NCI-H748 (cell line): Measurements from ENCODE around the gene P4HTM.
A peak's percentile ranks its signal among the peaks of the same experiment; 100 is the strongest.

Experiments
- DNase-seq: peaks from one replicate; lab custom pipeline; 2025; ENCODE audit not compliant: unreplicated experiment; lab: John Stamatoyannopoulos, UW

P4HTM gene, protein sequence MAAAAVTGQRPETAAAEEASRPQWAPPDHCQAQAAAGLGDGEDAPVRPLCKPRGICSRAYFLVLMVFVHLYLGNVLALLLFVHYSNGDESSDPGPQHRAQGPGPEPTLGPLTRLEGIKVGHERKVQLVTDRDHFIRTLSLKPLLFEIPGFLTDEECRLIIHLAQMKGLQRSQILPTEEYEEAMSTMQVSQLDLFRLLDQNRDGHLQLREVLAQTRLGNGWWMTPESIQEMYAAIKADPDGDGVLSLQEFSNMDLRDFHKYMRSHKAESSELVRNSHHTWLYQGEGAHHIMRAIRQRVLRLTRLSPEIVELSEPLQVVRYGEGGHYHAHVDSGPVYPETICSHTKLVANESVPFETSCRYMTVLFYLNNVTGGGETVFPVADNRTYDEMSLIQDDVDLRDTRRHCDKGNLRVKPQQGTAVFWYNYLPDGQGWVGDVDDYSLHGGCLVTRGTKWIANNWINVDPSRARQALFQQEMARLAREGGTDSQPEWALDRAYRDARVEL

DNA sequence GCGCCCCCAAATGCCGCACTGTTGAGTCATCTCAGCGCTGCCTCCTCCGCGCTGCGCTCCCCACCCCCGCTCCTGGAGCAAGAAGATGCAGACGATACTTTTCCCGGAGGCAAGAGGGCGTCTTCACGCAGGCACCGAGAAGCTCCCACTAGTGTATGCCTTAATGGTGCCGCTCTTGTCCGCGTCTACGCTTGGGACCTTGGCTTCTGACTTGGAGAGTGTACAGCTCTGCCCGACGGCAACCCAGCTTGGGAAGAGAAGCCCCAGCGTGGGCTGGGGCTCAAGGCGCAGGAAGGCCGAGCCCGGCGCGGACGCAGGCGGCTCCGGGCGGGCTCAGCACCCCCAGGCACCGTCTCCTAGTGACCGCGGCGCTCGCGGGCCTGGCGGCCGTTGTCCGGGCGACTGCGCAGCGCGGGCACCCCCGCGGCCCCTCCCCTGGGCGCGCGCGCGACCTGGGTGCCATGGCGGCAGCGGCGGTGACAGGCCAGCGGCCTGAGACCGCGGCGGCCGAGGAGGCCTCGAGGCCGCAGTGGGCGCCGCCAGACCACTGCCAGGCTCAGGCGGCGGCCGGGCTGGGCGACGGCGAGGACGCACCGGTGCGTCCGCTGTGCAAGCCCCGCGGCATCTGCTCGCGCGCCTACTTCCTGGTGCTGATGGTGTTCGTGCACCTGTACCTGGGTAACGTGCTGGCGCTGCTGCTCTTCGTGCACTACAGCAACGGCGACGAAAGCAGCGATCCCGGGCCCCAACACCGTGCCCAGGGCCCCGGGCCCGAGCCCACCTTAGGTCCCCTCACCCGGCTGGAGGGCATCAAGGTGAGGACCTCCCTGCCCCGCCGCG lies at the start of gene P4HTM:
Gene P4HTM (plus strand): TSS at position 446 of the 840 bp plus-strand sequence. CDS start 16 bp downstream, at position 462.
- peak; percentile 77 for DNase-seq

DNA sequence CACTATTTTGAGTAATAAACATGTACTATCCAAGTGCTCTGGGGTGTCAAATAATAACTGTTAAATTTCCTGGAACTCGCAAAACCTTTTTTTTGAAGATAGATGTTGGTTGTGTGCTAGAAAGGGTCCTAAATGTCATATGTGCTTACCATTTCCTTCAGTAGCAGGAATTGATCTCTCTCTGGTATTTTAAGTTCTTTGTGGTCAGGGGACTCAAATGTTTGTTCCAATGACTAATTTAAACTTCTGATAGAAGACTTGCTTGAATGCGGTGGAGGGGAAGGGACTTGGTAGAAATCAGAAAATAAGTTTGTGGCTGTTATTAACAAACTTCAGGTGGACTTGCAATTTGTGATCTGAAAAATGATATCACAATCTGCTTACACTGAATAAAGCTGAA lies 44.6 kb upstream of the P4HTM start:
- DNase-seq = no peak

DNA sequence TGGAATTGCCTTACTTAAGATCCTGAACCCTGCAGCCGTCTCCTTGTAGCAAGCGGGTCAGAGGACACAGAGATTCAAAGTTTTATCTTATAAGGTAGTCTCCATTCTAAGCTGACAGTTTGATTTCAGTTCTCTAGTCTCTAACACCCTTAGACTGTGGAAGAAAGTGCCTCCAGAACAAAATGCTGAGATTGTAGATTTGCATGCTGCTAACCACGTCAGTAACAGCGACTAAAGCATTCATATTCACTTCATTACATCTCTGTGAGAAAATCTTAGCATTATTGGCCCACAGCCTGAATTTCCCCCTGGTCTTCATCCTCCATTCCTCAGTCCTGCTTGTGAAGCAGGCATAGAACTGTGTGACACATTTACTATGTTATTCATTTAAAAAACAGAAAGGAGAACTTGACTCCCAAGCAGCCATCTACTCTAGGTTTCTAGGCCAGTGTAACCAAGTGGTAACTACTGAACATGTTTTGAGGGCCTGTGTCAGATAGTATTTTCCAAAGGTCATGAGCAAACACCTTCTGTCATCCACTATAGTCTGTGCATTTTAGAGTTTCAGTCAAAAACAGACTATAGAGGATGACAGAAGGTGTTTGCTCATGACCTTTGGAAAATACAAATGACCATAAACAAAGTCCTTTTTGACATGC lies 44.0 kb upstream of the P4HTM start:
- no peak for DNase-seq

DNA sequence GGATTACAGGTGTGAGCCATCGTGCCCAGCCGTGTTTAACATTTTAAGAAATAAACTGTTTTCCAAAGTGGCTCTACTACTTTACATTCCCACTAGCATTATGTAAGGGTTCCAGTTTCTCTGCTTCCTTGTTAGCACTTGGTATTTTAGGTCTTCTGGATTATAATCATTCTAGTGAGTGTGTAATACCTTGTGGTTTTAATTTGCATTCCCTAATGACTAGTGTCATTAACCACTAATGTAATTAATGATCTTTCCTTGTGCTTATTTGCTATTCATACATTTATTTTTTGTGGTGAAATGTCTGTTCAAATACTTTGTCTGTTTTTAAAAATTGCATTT lies 40.7 kb upstream of the P4HTM start:
- DNase-seq = no peak

DNA sequence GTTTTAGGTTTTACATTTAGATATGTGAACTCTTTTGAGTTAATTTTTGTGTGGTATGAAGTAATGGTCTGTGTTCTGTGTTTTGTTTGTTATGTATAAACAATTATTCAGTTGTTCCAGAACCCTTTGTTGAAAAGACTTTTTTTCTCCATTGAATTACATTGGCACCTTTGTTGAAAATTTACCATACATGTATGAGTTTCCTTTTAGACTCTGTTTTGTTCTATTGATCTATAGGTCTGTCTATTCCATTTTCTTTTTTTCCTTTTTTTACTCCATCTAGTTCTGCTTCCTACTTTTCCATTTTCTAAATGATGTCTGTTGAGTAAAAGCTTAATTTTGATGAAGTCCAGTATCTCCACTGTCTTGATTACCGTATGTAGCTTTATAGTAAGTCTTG lies 40.0 kb upstream of the P4HTM start:
- DNase-seq = no peak

DNA sequence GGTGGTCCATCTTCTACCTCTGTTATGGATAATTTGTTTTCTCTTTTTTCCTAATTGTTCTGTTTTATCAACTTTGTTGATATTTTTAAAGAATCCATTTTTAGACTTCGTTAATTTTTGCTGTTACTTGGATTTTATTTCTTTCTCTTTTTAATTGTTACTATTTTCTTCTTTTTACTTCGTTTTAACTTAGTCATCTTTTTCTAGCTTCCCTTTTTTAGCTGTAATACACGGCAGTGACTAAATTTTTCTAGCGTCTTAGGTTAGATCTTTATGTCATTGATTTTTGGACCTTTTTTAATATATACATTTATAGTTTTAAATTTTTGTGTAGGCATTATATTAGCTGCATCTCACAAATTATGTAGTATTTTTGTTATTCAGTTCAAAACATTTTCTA lies 38.3 kb upstream of the P4HTM start:
- DNase-seq = no peak

DNA sequence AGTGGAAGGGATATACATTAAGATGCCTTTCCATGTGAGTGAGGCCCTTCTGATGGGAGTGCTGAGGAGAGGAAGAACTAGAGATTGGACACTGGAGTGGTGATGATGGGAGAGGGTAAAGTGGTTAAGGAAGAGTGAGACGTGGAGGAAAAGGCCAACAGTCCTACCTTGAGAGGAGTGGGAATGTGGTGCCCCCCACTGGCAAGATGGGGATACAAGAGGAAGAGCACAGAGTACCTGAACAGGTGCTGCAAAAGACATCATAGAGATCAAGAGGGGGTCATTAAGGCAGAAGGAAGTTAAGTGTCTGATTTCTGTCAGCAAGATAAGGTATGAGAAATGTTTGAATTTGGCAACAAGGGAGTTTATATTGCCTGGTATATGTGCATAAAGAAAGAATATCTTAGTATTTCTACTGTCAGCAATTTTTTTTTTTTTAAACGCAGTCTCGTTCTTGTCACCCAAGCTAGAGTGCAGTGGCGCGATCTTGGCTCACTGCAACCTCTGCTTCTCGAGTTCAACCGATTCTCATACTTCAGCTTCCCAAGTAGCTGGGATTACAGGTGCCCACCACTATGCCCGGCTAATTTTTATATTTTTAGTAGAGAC lies 37.4 kb upstream of the P4HTM start:
- peak; percentile 33 for DNase-seq

DNA sequence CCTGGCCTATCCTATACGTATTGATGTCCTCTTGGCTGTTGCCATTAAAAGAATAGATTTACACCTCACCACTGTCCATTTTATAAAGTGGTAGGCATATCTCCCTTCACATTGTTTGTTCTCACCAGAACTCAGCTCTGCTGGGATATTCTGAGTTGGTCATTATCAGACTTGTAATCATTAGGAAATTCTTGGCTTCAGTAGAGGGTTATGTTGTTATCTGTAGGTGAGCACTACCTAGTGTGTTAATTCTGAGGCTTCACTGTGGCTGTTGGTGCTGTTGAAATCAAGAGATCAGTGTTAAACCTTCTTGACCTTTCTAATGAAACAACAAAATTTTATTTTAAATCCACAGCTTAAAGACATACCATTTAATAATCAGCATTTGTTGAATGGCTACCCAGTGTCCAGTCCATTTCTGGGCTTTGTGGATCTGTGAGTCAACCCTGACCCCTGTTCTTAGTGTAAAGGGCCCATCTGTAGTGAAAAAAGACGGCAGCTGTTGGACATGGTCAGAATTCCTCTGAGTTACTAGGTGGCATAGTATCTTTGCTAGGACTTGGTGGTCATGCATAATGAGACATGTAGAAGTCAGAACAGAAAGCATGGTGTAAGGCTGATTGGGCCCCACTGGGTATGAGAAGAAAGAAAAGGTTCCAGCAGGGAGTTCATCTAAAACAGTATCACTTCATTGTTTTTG lies 32.9 kb upstream of the P4HTM start:
- DNase-seq = no peak

DNA sequence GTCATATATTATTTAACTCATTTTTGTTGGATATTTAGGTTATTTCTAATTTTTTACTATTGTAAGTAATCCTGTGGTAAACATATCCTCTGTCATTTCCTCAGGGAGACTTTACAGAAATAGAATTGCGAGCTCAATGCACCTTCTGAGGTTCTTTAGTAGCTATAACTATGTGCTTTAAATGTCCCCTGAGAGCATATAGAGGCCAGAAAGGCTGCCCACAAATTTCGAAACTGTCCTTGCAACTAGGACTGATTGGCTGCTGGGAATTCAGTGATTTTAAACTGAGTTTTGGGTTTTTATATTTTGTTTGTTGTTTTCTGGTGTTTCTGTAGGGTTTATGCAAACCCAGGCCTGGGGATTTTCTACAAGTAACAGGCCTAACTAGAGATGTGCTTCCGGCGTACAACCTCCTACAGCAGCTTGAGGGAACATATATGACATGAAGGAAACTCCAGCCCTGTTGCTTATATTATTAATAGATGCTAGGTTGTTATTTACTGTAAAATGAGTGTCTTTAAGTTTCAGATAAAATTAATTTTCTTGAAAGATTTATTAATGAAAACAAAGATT lies 29.1 kb upstream of the P4HTM start:
- no peak for DNase-seq

DNA sequence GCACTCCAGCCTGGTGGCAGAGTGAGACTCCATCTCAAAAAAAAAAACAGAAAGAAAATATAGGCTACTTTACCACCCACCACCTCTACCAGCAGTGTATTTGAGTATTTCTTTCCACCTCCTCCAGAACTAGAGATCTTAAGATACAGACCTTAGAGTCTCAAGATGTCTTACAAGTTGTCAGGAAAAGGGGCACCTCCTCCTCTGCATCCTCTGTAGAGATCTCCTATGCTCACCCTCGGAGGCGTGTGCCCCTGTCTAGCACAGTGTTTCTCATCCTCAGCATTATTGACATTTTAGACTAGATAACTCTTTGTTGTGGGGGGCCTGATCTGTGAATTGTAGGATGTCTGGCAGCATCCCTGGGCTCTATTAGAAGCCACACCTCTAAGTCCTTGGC lies 27.7 kb upstream of the P4HTM start:
- DNase-seq = no peak

DNA sequence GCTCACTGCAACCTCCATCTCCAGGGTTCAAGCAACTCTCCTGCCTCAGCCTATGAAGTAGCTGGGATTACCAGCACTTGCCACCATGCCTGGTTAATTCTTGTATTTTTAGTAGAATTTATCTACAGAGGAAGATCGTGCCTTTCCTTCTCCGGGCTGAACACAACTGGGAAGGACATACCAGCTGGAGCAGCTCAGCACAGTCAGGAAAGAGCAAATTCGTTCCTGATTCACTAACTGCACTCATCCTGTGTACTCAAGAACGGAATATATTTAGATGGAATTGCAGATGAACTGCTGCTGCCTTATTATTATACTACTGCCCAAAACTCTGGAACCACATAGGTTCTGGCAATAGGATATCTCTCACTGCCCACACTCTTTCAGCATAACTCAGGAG lies 27.1 kb upstream of the P4HTM start:
- DNase-seq = no peak

DNA sequence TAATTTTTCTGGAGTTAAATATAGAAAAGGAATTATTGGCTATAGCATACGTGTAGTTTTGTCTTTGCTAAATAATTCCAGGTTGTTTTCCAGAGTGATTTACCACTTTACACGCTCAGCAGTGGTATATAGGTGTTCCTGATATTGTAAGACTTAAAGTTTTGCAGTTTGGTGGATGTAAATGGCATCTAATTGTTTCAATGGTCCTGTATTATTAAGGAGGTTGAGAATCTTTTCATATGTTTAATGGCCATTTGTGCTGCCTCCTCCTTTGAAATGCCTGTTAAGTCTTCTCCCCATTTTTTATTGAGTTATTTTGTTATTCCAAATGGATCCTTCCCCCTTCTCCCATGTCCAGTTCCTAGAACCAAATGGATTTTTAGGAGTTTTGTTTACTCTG lies 26.4 kb upstream of the P4HTM start:
- DNase-seq = no peak

DNA sequence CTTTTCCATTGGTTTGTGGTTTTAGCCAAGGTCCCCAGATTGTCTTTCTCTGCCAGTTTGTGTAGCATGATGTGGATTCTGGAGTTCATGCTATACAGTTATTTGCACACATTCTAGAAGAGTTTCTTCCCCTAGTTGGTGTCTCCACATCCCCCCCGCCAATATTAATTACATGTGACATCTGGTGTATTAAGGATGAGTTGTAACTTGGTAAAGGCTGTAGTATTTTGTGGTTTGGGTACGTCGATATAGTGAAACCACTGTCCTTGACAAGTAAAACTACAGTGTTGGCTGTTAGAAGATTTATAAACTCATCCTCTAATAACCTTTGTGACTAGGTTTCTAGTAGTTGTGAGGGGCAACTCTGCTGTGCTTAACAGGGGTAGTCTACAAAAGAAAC lies 23.7 kb upstream of the P4HTM start:
- no peak for DNase-seq

DNA sequence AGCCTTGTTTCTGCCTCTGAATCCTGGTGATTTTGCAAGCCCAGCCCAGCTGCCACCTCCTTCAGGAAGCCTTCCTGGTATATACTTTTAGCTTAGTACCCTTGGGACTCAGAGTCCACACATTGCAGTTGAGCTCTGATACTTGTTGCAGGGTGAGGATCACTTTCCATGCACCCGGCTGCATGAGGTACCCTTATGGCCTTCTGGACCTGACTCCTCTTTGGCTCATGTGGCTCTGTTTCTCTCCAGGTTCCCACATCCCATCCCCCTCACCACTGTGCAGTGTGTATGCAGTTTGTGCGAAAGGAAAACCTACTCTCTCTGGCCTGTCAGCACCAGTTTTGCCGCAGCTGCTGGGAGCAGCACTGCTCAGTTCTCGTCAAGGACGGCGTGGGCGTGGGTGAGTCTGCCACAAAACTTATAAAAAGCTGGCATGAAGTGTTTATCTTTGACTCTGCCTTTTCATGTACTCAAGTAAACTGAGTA lies 23.1 kb upstream of the P4HTM start:
- DNase-seq = no peak

DNA sequence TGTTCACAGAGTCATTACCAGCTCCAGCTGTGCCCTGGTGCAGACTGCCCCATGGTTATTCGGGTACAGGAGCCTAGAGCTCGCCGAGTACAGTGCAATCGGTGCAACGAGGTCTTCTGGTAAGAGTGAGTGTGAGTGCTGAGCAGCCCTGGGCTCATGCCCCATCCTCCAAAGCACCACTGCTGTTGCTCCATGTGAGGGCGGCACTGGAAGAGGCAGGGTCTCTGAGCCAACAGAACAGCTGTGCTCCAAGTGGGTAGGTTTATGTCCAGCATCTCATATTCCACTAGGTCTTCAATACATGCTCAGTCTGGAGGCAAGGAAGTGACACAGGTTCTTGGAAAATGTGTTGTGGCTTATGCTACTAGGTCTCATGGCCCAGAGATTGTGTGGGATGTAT lies 19.5 kb upstream of the P4HTM start:
- no peak for DNase-seq

DNA sequence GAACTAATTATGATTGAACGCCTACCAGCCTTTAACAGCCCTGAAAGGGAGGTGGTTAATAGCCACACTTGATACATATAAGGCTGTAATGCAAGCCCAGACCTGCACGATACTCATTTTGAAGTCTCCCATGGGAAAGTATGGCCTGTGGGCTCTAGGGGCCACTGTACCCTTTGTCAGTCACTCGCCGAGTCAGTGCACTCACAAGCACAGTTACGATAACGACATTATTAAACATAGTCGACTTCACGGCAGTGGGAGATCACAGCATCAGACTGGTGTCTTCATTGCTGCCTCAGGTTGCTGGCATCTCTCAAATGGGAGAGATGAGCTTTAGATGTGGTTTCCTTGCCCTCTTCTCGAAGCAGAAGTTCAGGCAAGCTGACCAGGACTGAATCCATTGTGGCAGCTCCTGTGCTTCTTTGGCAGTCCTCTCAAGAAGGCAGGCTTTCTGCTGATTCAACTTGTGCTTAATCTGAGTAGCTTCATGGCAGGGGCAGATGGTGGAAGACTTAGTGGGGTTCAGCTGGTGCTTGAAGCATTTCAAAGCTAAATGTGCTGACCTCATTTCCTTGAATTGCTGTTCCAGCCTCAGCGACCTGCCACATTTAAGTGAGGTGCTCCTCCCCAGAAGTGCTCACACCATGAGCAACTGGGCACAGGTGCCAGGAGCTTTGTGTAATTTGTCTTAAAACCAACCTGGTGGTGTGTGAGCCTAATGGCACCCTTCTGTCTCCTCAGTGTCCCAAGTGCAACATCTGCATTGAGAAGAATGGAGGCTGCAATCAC lies 15.8 kb upstream of the P4HTM start:
- no peak for DNase-seq

DNA sequence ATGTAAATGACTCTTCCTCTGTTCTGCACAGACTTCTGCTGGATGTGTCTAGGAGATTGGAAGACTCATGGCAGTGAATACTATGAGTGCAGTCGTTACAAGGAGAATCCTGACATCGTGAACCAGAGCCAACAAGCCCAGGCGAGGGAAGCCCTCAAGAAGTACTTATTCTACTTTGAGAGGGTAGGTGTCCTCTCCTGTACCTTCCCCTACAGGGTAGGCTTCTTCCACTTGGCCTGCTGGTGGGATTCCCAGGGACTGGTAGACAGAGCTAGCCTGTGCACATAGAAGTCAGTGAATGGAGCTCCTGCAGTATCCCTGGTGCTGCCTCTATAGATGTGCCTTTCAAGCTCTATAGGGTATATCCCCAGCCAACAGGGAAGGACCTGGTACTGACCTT lies 10.6 kb upstream of the P4HTM start:
- DNase-seq = no peak

DNA sequence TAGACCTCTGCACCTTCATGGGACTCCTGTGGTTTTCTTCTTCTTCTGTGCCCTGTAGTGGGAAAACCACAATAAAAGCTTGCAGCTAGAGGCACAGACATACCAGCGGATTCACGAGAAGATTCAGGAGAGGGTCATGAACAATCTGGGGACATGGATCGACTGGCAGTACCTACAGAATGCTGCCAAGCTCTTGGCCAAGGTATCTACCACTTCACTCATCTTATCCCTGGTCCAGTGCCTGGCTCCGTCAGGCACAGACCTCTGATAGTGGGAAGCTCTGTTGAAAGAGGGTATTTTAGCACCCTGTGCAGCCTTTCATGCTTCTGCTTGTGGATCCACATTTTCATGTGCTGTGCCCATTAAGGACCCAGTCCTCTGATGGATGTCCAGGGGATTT lies 9.7 kb upstream of the P4HTM start:
- no peak for DNase-seq

DNA sequence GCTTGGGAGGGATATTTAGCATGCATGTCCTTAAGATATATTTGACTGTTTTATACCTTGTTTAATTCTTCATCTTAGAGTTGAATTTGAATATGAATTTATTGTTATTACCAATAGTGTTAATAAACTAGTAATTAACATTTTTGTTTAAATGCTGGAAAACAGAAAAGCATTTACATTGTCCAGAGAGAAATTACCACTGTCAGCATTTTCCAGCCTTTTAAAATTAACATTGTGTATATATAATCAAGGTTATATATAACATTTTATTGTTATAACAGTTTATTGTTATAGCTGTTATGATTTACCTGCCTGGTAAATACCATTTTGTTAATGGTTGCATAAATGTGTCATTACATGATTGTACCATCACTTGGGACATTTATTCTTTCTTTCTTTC lies 8.0 kb upstream of the P4HTM start:
- no peak for DNase-seq
